ENCODE results near the gene BIRC2.

Gene BIRC2

DNA sequence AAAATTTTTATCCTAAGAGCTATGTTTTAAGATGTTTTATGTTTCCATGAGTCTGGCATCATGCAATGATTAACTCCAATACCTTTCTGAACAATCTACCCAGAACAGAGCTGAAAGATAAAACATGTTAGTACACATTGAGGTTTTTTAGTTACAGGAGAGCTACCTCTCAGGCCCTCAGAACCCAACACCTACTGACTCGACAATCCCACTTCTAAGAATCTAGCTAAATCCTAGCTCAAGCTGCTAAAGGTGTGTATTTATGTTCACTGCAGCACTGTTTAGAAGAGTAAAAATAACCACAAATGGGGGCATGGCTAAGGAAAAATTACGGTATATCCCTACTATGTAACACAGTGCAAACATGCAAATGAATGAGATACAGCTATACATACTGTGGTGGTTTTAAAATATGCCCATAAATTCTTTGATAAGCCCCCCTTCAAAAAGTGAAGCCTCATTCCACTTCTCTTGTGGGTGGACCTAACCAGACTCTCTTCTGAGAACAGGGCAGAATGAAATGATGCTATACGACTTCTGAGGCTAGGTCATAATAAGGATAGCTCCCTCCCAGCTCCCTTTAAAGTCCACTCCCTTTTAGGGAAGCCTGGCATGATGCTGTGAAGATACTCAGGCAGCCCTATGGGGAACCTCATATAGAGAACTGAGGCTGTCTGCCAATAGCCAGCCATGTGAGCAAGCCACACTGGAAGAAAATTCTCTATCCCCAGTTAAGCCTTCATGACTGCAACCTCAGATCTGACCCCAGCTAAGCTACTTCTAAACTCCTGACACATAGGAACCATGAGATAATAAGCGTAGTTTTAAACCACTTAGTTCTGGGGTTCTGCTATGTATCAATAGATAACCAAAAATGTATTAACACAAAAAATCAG is 76.1 kb downstream of the BIRC2 start:
- DNase-seq (ENCODE audit: insufficient read length, low spot score) (no peak), FAIRE-seq (no peak)
- TF ChIP-seq POLR2A (IDR thresholded peaks at IDR 0.05; ENCODE audit: low read depth, low read length) (no peak), SPI1 (IDR thresholded peaks at IDR 0.05; ENCODE audit: low read depth, low read length) (no peak), PAX5 (IDR thresholded peaks at IDR 0.05; ENCODE audit: insufficient read depth, low read length, severe bottlenecking) (no peak), POU2F2 (IDR thresholded peaks at IDR 0.05; ENCODE audit: low read depth, low read length) (no peak), POLR2AphosphoS5 (IDR thresholded peaks at IDR 0.05; ENCODE audit: low read depth, low read length) (no peak), TAF1 (IDR thresholded peaks at IDR 0.05; ENCODE audit: low read depth, low read length) (no peak)

DNA sequence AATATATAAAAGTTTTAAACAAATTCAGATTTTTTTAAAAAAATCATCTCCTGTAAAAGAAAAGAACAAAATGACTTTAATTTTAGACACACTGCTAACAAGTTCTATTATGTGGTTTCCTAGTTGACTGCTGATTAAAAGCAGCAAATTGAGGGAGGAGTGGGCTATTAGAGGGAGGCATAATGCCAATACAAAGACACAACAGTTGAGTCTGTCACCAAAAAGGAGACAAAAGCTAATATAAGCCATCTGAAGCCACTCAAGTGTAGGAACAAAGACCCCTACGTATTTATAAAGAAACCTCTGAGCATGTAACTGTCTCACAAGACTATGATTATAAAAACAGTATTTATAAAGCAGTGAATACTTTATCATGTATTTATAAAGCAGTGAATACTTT is 76.9 kb downstream of the BIRC2 start:
- no peak for TF ChIP-seq POLR2AphosphoS5 (IDR thresholded peaks at IDR 0.05; ENCODE audit: low read depth, low read length)
- no peak for TF ChIP-seq PAX5 (IDR thresholded peaks at IDR 0.05; ENCODE audit: insufficient read depth, low read length, severe bottlenecking)
- no peak for TF ChIP-seq POU2F2 (IDR thresholded peaks at IDR 0.05; ENCODE audit: low read depth, low read length)
- TF ChIP-seq POLR2A (IDR thresholded peaks at IDR 0.05; ENCODE audit: low read depth, low read length): no peak
- no peak for TF ChIP-seq SPI1 (IDR thresholded peaks at IDR 0.05; ENCODE audit: low read depth, low read length)
- TF ChIP-seq TAF1 (IDR thresholded peaks at IDR 0.05; ENCODE audit: low read depth, low read length): no peak
- FAIRE-seq (no peak), DNase-seq (ENCODE audit: insufficient read length, low spot score) (no peak)

GRCh38 chr11:102426000-102426399 is 79.0 kb downstream of the BIRC2 start:
- no peak for TF ChIP-seq POLR2A (IDR thresholded peaks at IDR 0.05; ENCODE audit: low read depth, low read length)
- no peak for TF ChIP-seq POU2F2 (IDR thresholded peaks at IDR 0.05; ENCODE audit: low read depth, low read length)
- no peak for TF ChIP-seq PAX5 (IDR thresholded peaks at IDR 0.05; ENCODE audit: insufficient read depth, low read length, severe bottlenecking)
- no peak for TF ChIP-seq TAF1 (IDR thresholded peaks at IDR 0.05; ENCODE audit: low read depth, low read length)
- FAIRE-seq (no peak), DNase-seq (ENCODE audit: insufficient read length, low spot score) (no peak)

- TF ChIP-seq PAX5 (IDR thresholded peaks at IDR 0.05; ENCODE audit: insufficient read depth, low read length, severe bottlenecking) (no peak), POU2F2 (IDR thresholded peaks at IDR 0.05; ENCODE audit: low read depth, low read length) (no peak), TAF1 (IDR thresholded peaks at IDR 0.05; ENCODE audit: low read depth, low read length) (no peak), SPI1 (IDR thresholded peaks at IDR 0.05; ENCODE audit: low read depth, low read length) (no peak), POLR2AphosphoS5 (IDR thresholded peaks at IDR 0.05; ENCODE audit: low read depth, low read length) (no peak), POLR2A (IDR thresholded peaks at IDR 0.05; ENCODE audit: low read depth, low read length) (no peak)
- DNase-seq (ENCODE audit: insufficient read length, low spot score) (no peak), FAIRE-seq (no peak)
Observed at GRCh38 chr11:102426570-102426969, 79.6 kb downstream of the BIRC2 start.

DNA sequence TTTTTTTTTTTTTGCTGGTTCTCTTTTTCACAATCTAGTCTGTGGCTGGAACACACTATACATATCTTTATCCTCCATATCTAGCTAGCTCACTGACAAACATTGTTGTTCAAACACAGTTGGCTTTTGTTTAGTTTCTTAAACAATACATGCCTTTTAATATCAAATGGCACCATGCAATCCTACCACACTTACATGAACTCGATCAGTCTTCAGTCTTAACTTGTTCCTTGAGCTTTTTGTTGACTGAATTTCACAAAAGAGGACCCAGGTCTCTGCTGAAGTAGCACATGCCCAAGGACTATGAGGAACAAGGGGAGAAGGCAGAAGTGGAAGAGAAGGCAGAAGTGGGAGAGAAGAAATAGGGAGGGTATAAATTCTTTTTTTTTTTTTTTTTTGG is 80.1 kb downstream of the BIRC2 start:
- no peak for TF ChIP-seq TAF1 (IDR thresholded peaks at IDR 0.05; ENCODE audit: low read depth, low read length)
- no peak for DNase-seq (ENCODE audit: insufficient read length, low spot score)
- no peak for FAIRE-seq
